NCI-H2171 treated with DMSO at 0.1 percent for 48 hours (cell line): Measurements from ENCODE around the gene ZNF208.
"Not testable (repeated sequence)": the region's sequence is repeated elsewhere in the genome, so short reads cannot be mapped to it uniquely, and the experiment has no call there.

ENCODE experiments used
- DNase-seq: peaks from one replicate; lab custom pipeline; 2025; lab: John Stamatoyannopoulos, UW

The ZNF208 gene

GRCh38 chr19:21884786-21885185, 126.0 kb downstream of the ZNF208 start:
- DNase-seq, result not testable (repeated sequence)

GRCh38 chr19:21883516-21883915, 127.2 kb downstream of the ZNF208 start:
- DNase-seq, result no peak
